Measurements from ENCODE around the gene HYAL1. TPM values are rescaled to one million over a fixed set of nuclear protein-coding genes. Genes with fewer than 3 reads are reported as not detected.
A peak's percentile ranks its signal among the peaks of the same experiment; 100 is the strongest.
"Not testable (repeated sequence)": the region's sequence is repeated elsewhere in the genome, so short reads cannot be mapped to it uniquely, and the experiment has no call there.

HYAL1 gene
- total RNA-seq, 1 donor from 2014 or later: 22.8 TPM

DNA sequence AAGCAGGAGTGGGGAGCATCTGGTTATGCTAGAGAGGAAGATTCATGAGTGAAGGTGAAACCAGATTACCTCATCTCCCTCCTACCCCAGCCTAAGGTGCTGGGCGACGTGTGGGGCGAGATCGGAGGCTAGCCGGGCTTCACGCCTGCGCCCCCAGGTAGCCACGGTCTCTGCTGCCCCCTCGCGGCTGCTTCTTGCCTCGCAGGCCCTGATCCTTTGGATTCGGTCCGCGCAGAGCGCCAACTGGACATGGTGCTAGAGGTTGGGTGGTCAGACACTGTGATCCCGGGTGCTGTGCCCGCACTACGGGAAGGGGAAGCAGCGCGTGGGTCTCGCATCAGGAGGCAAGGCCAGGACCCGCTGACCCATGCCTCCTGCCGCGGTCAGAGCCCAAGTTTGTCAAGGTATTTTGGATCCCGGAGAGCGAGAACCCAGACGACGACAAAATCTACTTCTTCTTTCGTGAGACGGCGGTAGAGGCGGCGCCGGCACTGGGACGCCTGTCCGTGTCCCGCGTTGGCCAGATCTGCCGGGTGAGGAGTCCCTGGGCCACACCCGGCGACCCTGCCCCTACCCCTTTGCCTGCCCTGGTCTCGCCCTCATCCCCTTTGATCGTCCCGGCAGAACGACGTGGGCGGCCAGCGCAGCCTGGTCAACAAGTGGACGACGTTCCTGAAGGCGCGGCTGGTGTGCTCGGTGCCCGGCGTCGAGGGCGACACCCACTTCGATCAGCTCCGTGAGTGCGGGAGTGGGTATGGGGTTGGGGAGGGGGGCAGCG is 30.3 kb downstream of the HYAL1 start:
- DNase-seq (ENCODE audit: low read depth): peak; percentile 45

DNA sequence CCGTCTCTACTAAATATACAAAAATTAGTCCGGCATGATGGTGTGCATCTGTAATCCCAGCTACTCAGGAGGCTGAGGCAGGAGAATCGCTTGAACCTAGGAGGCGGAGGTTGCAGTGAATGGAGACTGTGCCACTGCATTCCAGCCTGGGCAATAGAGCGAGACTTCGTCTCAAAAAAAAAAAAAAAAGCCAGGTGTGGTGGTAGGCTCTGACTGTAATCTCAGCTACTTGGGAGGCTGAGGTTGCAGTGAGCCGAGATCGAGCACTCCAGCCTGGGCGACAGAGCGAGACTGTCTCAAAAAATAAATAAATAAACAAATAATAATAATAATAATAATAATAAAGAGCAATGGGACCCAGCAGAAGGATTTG is 30.9 kb downstream of the HYAL1 start:
- DNase-seq (ENCODE audit: low read depth): not testable (repeated sequence)

DNA sequence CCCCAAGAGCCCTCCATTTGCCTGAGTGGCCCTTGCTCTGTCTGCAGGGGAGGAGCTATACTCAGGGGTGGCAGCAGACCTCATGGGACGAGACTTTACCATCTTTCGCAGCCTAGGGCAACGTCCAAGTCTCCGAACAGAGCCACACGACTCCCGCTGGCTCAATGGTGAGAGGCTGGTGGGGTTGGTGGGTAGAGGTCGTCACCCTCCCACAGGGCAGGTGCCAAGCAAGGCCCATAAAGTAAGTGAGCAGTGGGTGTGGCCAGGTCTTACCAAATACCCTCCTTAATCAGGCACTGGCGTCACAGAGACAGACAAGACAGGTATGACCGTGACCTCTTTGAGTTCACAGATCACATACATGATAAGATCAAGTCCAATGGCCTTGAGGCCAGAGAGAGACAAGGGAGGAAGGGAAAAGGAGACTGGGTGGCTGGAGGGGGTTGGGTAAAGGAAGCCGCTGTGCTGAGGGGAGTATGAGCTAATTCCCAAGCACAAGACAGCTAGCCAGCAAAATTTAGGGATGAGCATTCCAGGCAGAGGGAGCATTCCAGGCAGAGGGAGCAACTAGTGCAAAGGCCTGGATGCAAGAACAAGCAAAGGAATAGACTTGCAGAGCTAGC is 31.9 kb downstream of the HYAL1 start:
- no peak for DNase-seq (ENCODE audit: low read depth)

DNA sequence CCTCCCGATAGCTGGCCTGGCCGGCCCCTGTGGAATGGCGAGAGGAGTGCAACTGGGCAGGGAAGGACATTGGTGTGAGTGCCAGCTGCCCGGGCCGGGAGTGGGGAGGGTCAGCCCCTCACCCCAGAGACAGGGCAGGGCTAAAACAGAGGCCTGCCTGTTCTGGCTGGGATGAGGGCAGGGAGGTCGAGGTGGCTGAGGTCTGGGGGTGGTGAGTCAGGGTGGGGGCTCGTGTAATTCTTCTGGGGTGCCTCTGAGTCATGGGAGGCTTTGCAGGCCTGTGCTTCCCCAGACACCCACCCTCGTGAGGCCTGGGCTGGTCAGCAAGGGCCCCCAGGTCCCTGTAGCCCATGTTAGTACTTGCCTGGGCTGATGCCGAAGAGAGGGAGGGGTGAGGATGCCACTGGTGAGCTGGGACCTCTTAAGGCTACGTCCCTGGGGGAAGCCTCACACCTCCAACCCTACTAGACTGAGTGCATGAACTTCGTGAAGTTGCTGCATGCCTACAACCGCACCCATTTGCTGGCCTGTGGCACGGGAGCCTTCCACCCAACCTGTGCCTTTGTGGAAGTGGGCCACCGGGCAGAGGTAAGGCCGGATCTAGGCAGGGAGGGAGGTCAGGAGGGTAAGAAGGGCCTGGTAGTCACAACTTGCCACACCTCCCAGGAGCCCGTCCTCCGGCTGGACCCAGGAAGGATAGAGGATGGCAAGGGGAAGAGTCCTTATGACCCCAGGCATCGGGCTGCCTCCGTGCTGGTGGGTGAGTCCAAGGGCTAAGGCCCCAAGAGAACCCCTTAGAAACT is 32.8 kb downstream of the HYAL1 start:
- no peak for DNase-seq (ENCODE audit: low read depth)

GRCh38 chr3:50269977-50270413 is 33.4 kb downstream of the HYAL1 start:
- peak; percentile 59 for DNase-seq (ENCODE audit: low read depth)

- no peak for DNase-seq (ENCODE audit: low read depth)
Measured at GRCh38 chr3:50269460-50269859, 33.9 kb downstream of the HYAL1 start.

DNA sequence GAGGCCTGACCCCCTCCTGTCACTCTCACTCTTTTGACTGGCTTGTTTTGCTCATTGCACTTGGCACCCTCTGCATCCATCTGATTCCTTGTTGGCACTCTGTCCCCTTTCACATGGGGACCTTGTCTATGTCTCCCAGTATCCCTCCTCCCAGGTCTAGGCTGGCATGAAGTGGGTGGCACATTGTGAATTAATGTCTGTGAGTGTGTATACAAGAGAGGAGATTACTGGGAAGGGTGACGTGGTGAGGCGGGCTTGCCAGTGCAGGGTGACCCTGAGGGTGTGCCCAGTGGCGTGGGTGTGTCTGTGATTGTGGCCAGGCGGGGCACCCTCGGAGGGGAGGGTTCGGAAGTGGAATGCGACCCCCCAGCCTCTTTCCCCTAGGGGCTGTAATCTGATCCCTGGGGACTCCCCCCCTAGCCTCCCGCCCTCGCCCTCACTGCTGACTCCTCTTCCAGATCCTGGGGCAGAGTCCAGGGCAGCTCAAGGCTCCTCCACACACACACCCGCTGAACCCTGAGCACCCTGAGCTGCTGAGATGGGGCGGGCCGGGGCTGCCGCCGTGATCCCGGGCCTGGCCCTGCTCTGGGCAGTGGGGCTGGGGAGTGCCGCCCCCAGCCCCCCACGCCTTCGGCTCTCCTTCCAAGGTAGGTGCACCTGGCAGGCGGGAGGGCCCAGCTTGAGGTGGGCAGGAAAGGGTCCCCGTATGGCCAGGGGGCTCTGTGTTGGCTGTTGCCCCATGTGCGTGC is 34.5 kb downstream of the HYAL1 start, which contains the start of gene SEMA3B:
Gene SEMA3B (plus strand): TSS at position 445 of the 749 bp plus-strand sequence. CDS start 94 bp downstream, at position 539.
- DNase-seq (ENCODE audit: low read depth): peak; percentile 86

GRCh38 chr3:50268276-50268675 is 35.1 kb downstream of the HYAL1 start:
- no peak for DNase-seq (ENCODE audit: low read depth)

GRCh38 chr3:50267280-50267913 is 36.0 kb downstream of the HYAL1 start:
- DNase-seq (ENCODE audit: low read depth): no peak

DNA sequence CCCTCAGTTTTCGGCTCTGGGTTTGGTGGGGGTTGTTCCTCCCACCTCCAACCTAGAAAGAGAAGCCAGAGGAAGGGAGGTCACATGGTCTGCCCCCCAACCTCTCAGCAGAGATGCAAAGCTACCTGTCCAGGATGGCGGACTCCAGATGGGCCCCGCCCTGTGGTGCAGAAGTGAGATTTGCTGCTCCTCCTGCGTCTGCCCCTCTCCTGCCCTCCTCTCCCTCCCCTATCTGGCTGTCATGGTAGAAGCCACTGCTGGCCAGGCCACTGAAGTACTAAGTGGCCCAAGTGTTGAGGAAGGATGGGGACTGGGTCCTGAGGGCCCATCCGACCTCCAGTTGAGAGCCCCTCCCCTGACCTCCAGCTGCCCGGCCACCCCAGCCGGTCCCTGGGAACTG is 36.5 kb downstream of the HYAL1 start:
- DNase-seq (ENCODE audit: low read depth): no peak

- DNase-seq (ENCODE audit: low read depth): no peak
Measured at GRCh38 chr3:50266017-50266416, 37.4 kb downstream of the HYAL1 start.

GRCh38 chr3:50265571-50265970 is 37.8 kb downstream of the HYAL1 start:
- no peak for DNase-seq (ENCODE audit: low read depth)

GRCh38 chr3:50264964-50265485 is 38.3 kb downstream of the HYAL1 start:
- peak; percentile 77 for DNase-seq (ENCODE audit: low read depth)

- DNase-seq (ENCODE audit: low read depth): peak; percentile 92
Measured at GRCh38 chr3:50264383-50264963, 38.9 kb downstream of the HYAL1 start.

GRCh38 chr3:50263478-50264382 is 39.6 kb downstream of the HYAL1 start:
- peak; percentile 41 for DNase-seq (ENCODE audit: low read depth)

GRCh38 chr3:50262778-50263177 is 40.6 kb downstream of the HYAL1 start:
- DNase-seq (ENCODE audit: low read depth): no peak

GRCh38 chr3:50262200-50262599 is 41.2 kb downstream of the HYAL1 start:
- DNase-seq (ENCODE audit: low read depth): not testable (repeated sequence)

- DNase-seq (ENCODE audit: low read depth): no peak
Measured at GRCh38 chr3:50261505-50261904, 41.9 kb downstream of the HYAL1 start.

- no peak for DNase-seq (ENCODE audit: low read depth)
Measured at GRCh38 chr3:50260942-50261441, 42.4 kb downstream of the HYAL1 start.
